Measurements from ENCODE around the gene GRID1. TPM values are rescaled to one million over a fixed set of nuclear protein-coding genes. Genes with fewer than 3 reads are reported as not detected.

GRID1 gene
- total and polyA plus RNA-seq, 9 of the 15 experiments (the other 6 are each of a cell fraction or from before 2014, with no cell fraction given): 0.01 to 7.2 (median 1.2) TPM

DNA sequence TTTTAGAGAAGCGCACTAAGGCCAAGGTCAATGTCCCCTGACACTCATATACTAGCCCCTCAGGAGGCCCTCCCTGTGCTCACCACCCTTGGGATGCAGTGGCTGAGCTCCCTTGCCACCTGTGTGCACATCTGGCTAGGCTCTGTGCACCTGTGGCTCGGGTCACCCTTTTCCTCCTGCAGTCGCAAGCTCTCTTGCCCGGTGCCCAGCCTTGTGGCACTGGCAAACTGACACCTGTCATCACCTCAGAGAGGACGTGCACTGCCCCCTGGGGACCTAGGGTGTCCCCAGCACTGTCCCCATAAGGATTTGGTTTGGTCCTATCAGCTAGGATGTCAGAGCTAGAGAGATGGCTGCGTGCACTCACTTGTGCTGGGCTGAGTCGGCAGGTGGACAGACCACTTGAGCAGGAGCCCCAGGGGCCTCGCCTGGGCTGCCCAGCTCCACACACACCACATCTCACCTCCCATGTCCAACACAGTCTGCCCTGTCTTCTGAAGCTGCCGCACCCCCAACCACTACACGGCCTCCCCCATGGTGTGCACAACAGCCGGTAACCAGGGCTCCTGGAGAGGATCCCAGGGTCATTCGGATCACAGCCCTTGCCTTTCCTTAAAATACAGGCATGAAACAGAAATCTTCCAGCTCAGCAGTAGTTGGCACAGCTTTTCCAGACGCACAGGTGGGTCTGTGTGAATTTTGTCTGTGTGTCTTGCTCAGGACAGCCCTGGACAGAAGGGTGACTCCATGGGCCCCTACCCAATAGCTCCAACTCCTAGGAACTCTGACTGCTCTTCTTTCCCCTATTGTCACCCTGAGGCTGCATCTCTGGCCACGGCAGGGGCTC lies 111.0 kb downstream of the GRID1 start:
- ChIA-PET CTCF (ENCODE audit: low intra/inter-chr PET ratio) (no interaction called here), POLR2A (no interaction called here)
- Histone ChIP-seq H3K4me1 (replicated peaks in 1 of 2; ENCODE audit: control insufficient read depth in 2 of 2, insufficient read depth in 2 of 2, low read length in 2 of 2) (no peaks in the 10 kb centered on the region), H3K4me2 (ENCODE audit: insufficient read depth, low read length) (no peak overlapping the region), H3K9ac (ENCODE audit: insufficient read depth in 1 of 2, low read depth in 2 of 2, low read length in 2 of 2) (no peak overlapping the region), H3K27ac (ENCODE audit: extremely low read depth, low read depth, low read length) (no peak overlapping the region), H2AFZ (ENCODE audit: low read depth, low read length) (no peak overlapping the region), H3K36me3 (ENCODE audit: control insufficient read depth, insufficient read depth, low read length) (no peaks in the 10 kb centered on the region), H3K79me2 (ENCODE audit: control insufficient read depth, insufficient read depth, low read length) (no peaks in the 10 kb centered on the region), H3K27me3 (ENCODE audit: control insufficient read depth in 2 of 2, insufficient read depth in 2 of 2, low read length in 2 of 2) (no peaks in the 10 kb centered on the region), H3K9me1 (ENCODE audit: control insufficient read depth, insufficient read depth, low read length) (no peaks in the 10 kb centered on the region), H3K4me3 (no peak overlapping the region), H4K20me1 (replicated peaks; ENCODE audit: control insufficient read depth, insufficient read depth, low read length) (no peaks in the 10 kb centered on the region), H3K9me3 (replicated peaks; ENCODE audit: control insufficient read depth, insufficient read depth, low read depth, low read length) (no peaks in the 10 kb centered on the region)
- no TSS peak for BruUV-seq (replicated peaks)
- under 1% methylated on average over 12 of the region's 14 CpGs for WGBS (ENCODE audit: insufficient coverage, low coverage, missing lambda C conversion rate)
- in situ Hi-C loops (cut with MboI): no loop called here
- ATAC-seq (no peak), DNase-seq (ENCODE audit: extremely low read depth in 1 of 4, low spot score in 3 of 4) (no peak), FAIRE-seq (no peak)
- intact Hi-C loops (cut with micrococcal nuclease): no loop called here
- TF ChIP-seq, protein P1, sequence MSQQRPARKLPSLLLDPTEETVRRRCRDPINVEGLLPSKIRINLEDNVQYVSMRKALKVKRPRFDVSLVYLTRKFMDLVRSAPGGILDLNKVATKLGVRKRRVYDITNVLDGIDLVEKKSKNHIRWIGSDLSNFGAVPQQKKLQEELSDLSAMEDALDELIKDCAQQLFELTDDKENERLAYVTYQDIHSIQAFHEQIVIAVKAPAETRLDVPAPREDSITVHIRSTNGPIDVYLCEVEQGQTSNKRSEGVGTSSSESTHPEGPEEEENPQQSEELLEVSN (IDR thresholded peaks at IDR 0.05; ENCODE audit: borderline replicate concordance in 1 of 2, extremely low read depth in 1 of 2, insufficient read depth in 1 of 2, insufficient read length in 1 of 2, low read depth in 1 of 2, low read length in 1 of 2, poor library complexity in 1 of 2, severe bottlenecking in 1 of 2): no peak
- no peak for TF ChIP-seq ZNF354B (CRISPR knock-in tag; IDR thresholded peaks at IDR 0.05)
- no peak for TF ChIP-seq MECOM (CRISPR knock-in tag; IDR thresholded peaks at IDR 0.05)
